PFSK-1 (cell line): ENCODE measurements around the gene VSIG10L.

Source experiments
- REST ChIP-seq, 2 experiments: IDR thresholded peaks; 2 replicates each; pipeline versions ENCODE4 v1.6.1 to v1.8.0; 2011 to 2012; ENCODE audit warnings: low read depth in 2 of 2, low read length in 2 of 2, control low read depth in 1 of 2, inconsistent platforms in 1 of 2, mild to moderate bottlenecking in 1 of 2, moderate library complexity in 1 of 2; ENCODE audit not compliant: insufficient read depth in 1 of 2
- SIN3A ChIP-seq: IDR thresholded peaks from 2 replicates; pipeline ENCODE4 v1.6.1; 2012; ENCODE audit warnings: mild to moderate bottlenecking, low read length, moderate library complexity, borderline replicate concordance; ENCODE audit not compliant: insufficient read depth
- TAF1 ChIP-seq: IDR thresholded peaks from 2 replicates; pipeline ENCODE4 v1.6.1; 2012; ENCODE audit warnings: low read length, control low read depth, borderline replicate concordance; ENCODE audit not compliant: insufficient read depth

- TF ChIP-seq SIN3A (no peak), REST (IDR thresholded peaks at IDR 0.05; ENCODE audit: insufficient read depth in 1 of 2, low read depth in 2 of 2, low read length in 2 of 2) (no peak), TAF1 (no peak)
These were observed 46.4 kb downstream of the VSIG10L start for GRCh38 chr19:51295382-51296126.
